NCI-H128 (cell line): ENCODE data around the gene RASGRF2.
"Not testable (repeated sequence)": the region's sequence is repeated elsewhere in the genome, so short reads cannot be mapped to it uniquely, and the experiment has no call there.

Experiments
- DNase-seq: peaks from one replicate; lab custom pipeline; 2025; ENCODE audit not compliant: unreplicated experiment; lab: John Stamatoyannopoulos, UW

Gene RASGRF2

DNA sequence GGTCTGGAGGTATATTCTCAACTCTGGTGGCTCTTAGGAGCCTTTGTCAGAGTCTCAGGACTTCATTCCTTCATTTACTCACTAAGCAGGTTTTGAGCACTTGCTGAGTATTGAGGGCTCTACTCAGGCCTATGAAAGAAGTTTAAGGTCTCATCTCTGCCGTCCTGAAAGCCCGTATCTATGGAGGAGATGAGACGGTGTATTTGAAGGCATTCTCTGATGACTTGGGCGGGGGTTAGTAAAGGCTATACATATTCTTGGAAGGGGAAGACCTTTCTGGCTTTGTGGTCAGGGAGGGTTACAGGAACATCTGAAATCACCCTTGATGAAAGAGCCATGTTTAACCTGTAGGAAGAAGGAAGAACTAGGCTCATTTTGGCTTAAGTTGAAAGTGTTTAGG lies 21.9 kb downstream of the RASGRF2 start:
- no peak for DNase-seq

DNA sequence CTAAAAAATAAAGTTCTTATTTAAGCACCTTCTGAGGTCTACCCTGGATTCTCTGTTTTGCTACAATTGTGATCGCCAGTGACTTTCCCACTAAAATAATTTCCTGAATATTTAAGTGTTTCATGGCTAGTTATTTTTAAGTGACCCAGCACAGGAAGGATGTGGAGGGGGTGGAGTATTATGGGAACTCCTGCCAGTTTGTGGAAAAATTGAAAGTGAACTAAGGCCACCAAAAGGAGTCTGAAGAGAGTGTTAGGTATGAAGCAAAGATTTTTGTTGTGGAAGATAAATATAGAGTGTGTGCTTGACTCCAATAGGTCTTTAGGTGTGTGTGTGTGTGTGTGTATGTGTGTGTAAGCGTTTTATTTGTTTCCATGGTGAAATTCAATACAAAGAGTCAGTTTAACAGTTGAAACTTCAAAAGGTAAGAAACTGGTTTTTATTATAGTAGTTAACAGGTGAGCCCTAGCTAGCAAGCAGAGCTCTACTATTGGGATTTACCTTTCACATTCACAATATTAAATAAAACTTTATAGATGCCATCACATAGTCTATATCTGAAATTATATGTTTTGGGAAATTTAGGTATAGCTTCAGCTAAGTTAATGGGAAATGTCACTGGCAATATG lies 25.6 kb downstream of the RASGRF2 start:
- DNase-seq = no peak

DNA sequence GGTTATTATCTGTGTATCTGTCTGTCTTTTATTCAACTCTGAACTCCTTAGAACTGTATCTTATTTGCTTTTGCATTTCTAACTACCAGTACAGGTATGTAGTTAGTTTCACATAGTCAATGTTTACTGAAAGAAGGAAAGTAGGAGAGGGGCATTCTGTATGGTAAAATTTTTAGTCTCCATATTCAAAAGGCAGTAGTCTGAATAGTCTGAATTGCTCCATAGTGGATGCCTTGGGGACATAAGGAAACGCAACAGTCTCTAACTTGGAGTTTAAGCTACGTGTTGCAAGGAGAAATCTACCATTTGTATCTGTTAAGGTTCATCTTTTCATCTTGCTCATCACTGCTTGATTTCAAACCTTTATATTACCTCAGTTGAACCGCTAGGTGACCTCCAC lies 26.2 kb downstream of the RASGRF2 start:
- DNase-seq = no peak

DNA sequence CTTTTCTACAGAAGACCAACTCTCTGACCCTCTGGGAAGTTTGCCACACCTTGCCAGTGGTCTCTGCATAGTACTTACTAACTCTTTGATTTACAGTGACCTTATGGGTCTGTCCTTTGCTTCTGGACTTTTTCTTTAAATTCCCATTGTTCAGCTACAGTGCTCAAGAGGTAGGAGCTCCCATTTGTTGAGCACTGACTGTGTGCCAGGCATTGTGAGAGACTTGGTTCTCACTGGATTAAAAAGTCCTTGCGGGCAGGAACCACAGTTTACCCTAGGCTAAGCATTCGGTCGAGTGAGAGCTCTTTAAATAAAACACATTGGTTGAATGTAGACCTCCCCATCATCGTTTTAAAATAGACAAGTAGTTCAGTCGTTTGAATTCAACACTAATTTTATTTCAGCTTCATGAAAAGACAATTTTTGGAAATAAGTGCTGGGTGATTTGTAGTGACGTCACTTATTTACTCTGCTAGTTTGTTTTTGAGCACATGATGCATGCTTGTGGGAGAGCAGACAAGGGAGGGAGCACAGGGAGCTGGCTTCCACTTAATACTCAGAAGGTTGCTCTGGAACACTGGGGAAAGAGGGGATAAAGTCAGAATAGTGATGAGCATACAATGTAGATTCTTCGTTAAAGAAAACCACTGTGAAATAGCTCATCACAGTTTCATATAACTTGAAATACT lies 27.1 kb downstream of the RASGRF2 start:
- DNase-seq = no peak

GRCh38 chr5:80988419-80988935 lies 28.3 kb downstream of the RASGRF2 start:
- DNase-seq = no peak

DNA sequence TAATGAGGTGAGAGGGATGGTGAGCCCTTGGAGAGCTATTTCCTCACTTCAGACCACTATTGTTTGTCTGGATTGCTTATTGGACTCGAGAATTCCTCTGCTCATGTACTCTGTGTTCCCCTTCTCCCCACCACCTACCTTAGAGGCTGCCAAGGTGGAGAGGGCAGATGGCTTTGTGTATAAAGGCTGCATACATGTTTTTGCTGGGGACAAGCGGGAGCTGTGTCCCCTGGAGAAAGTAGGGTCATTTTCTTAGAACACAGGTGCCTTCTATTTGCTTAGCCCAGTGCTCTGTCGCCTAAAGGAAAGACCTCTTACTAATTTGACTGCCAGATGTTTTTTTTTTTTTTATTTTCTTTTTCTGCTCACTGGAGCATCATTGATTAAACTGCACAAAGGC lies 29.7 kb downstream of the RASGRF2 start:
- no peak for DNase-seq

GRCh38 chr5:80990527-80990926 lies 30.4 kb downstream of the RASGRF2 start:
- no peak for DNase-seq

- no peak for DNase-seq
Measured at GRCh38 chr5:80990971-80991370, 30.8 kb downstream of the RASGRF2 start.

DNA sequence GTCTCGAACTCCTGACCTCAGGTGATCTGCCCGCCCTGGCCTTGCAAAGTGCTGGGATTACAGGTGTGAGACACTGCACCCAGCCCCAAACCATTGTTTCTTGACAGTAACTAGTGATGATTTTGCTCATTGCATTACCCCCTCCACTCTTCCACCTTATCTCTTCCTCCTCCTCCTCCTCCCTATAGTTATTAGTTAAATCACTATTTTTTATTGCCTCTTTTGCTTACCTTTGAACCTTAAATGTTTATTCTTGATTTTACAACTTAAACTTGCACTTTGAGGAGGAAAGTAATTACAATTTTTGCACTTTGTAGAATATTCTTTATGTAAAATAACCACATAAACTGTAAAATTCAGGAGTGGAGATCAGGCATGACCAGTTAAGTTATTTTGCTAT lies 35.7 kb downstream of the RASGRF2 start:
- no peak for DNase-seq

DNA sequence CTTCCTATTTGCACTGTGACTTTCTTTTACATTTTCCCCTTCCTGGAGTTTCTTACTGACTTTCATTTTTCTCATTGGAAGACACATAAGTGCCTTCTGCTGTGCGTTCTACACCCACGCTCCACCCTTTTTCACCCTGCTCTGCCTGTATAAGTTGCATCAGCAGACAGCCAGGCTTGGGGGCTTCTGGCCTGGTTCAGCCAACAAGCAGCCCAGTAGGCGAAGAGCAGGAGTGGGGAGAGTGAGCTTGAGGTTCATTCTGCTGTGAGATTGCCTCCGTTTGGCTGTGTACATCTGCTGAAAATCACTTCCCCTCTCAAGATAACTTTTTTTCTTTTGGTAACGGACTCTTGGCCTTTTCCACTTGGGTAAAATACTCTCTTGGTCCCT lies 38.4 kb downstream of the RASGRF2 start:
- no peak for DNase-seq

DNA sequence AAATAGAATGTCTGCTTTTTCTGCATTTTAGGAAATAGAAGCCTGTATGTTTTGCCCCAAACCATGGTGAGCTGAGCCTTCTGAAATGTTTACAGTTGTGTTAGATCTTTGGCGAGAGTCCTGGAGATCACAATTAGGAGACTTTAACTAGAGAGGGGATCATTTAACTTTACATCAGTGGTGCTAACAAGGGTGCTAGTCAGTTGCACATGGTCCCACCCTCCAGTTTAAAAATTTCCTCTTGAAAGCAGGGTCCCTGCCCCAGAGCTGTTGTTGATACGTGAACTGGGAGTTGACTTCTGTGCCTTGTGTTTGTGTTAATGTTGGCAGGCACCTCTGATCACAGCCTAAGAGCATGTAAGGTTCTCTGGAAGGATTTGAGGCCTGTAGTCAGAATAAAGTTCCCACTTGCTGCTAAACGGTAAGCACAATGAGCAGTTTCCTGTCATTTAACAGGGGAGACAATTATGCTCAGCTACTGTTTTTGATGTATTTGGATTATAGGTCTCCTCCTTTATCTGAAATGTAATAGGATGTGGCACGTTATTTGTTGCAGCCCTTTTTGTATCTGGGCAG lies 43.7 kb downstream of the RASGRF2 start:
- no peak for DNase-seq

DNA sequence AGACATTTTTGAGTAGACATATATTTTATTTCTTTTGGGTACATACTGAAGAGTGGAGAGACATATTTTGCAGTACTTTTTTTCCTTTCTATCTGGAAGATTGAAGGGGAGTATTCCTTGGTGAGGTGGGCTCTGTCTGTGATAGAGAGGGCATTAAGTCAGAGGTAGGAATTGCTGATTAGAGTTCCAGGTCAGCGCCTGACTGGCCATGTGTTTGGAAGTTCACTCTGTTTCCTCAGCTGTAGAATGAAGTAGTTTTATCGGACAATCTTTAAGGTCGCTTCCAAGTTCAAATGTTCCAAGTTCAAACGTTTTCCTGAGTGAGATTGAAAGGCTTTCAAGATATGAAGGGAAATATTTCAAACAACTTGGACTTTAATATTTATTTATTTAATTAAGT lies 45.5 kb downstream of the RASGRF2 start:
- no peak for DNase-seq

DNA sequence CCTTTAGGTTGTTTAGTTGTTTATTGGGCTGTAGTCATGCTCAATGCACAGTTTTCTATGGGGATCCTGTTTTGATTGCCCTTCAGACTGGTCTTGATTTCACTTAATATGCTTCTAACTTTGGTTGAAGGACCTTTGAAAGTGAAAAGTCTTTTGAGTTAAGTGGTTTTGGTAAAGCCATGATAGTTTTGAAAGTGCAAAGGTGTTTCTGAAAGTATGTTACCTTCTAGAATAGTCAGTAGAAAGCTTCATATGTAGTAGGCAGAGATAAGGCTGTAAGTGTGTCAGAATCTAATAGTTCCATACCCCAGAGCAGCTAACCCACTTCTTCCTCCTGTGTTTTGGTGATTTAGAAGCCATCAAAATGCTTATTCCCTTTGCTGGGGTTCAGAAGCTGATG lies 46.1 kb downstream of the RASGRF2 start:
- DNase-seq = no peak

- DNase-seq = no peak
Measured at GRCh38 chr5:81006947-81007636, 46.9 kb downstream of the RASGRF2 start.

GRCh38 chr5:81007637-81008027 lies 47.5 kb downstream of the RASGRF2 start:
- DNase-seq = no peak

GRCh38 chr5:81010336-81011169 lies 50.4 kb downstream of the RASGRF2 start:
- no peak for DNase-seq

DNA sequence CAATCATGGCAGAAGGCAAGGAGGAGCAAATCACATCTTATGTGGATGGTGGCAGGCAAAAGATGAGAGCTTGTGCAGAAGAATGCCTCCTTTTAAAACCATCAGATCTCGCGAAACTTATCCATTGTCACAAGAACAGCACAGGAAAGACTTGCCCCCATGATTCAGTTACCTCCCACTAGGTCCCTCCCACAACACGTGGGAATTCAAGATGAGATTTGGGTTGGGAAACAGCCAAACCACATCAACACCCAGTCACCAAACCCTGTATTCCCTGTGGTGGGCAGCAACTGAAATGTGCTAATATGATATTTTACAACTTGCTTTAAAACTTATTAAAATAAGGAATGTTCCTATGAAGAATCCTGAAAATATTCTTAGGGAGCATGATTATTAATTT lies 54.2 kb downstream of the RASGRF2 start:
- DNase-seq = no peak

GRCh38 chr5:81016116-81016515 lies 56.0 kb downstream of the RASGRF2 start:
- DNase-seq = no peak

- DNase-seq = no peak
Measured at GRCh38 chr5:81017320-81017719, 57.2 kb downstream of the RASGRF2 start.

DNA sequence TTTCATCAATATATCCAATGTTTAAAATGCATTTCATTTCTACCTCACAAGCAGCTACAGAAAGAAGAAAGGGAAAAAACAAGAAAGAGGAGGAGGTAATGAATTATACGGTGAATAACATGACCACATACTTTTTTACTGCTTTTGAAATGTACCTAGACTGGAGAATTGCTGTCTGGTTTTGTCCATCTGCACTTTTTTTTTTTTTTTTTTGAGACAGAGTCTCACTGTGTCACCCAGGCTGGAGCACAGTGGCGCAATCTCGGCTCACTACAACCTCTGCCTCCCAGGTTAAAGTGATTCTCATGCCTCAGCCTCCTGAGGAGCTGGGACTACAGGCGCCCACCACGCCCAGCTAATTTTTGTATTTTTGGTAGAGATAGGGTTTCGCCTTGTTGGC lies 58.4 kb downstream of the RASGRF2 start:
- not testable (repeated sequence) for DNase-seq

- no peak for DNase-seq
Measured at GRCh38 chr5:81019748-81020147, 59.6 kb downstream of the RASGRF2 start.
